Measurements from ENCODE around the gene FAAP100.

- TF ChIP-seq CTCF (IDR thresholded peaks at IDR 0.05) = no peak
- TF ChIP-seq RAD21 (IDR thresholded peaks at IDR 0.05; ENCODE audit: low read length) = no peak
- TF ChIP-seq CHD2 (IDR thresholded peaks at IDR 0.05; ENCODE audit: low read length, partially characterized antibody) = no peak
- TF ChIP-seq TAF1 (IDR thresholded peaks at IDR 0.05; ENCODE audit: borderline replicate concordance, low read depth, low read length) = no peak
- no peak for TF ChIP-seq PBX3 (IDR thresholded peaks at IDR 0.05)
- no peak for TF ChIP-seq RFX5 (IDR thresholded peaks at IDR 0.05; ENCODE audit: low read length)
These were observed 11.0 kb downstream of the FAAP100 start for GRCh38 chr17:81541123-81541522.
